Uterus (tissue), 2 donors: Measurements from ENCODE around the gene HCFC1.

ENCODE experiments used
- CTCF ChIP-seq, 4 experiments: fragments of 200-600 bp in 2 of 4; fragments of 450-650 bp in 2 of 4; sonication (generic) in 2 of 4; IDR thresholded peaks; one replicate each; pipeline ENCODE4 v1.5.1; 2016 to 2019; ENCODE audit warnings: antibody characterized with exemption in 4 of 4, mild to moderate bottlenecking in 2 of 4, moderate library complexity in 1 of 4
- POLR2A ChIP-seq, 2 donors: fragments of 450-650 bp; IDR thresholded peaks; one replicate each; pipeline ENCODE4 v1.6.1; 2016; ENCODE audit warnings: antibody characterized with exemption in 2 of 2, mild to moderate bottlenecking in 1 of 2, moderate library complexity in 1 of 2

- TF ChIP-seq POLR2A (IDR thresholded peaks at IDR 0.05) (no peak), CTCF (IDR thresholded peaks at IDR 0.05) (no peak)
These were observed 2.5 kb upstream of the HCFC1 start for GRCh38 chrX:153974003-153974725.
